Measurements from ENCODE around the gene VENTX. TPM values are rescaled to one million over a fixed set of nuclear protein-coding genes. Genes with fewer than 3 reads are reported as not detected.
A peak's percentile ranks its signal among the peaks of the same experiment; 100 is the strongest.
"Not testable (repeated sequence)": the region's sequence is repeated elsewhere in the genome, so short reads cannot be mapped to it uniquely, and the experiment has no call there.

VENTX gene
- total RNA-seq, 1 experiment from 2014 or later: not detected

- H2AFZ ChIP-seq (ENCODE audit: low read length): no peak overlapping the region
- BruUV-seq (replicated peaks): no TSS peak
- CTCF ChIA-PET: no interaction called here
- TF ChIP-seq EZH2 (IDR thresholded peaks at IDR 0.05; ENCODE audit: low read length, unreplicated experiment) (no peak), EZH2phosphoT487 (IDR thresholded peaks at IDR 0.05; ENCODE audit: borderline replicate concordance, low read length) (no peak), CTCF (conservative IDR thresholded peaks at IDR 0.05; ENCODE audit: low read depth, low read length) (no peak)
- no peaks in the 10 kb centered on the region for H3F3A ChIP-seq (ENCODE audit: low read length, unreplicated experiment)
- H4K20me1 ChIP-seq (ENCODE audit: low read length): no peaks in the 10 kb centered on the region
- DNase-seq (peak; percentile 15), ATAC-seq (peak; percentile 15; the same call in 1 of the 2 replicates)
- H3K4me3 ChIP-seq (ENCODE audit: low read length): no peak overlapping the region
- H3K4me1 ChIP-seq (ENCODE audit: insufficient read depth, low read length): peaks cover 45% of the 10 kb centered on the region
- intact Hi-C loops (cut with micrococcal nuclease): no loop called here
- H3K9me3 ChIP-seq (ENCODE audit: low read length): no peaks in the 10 kb centered on the region
- H3K27ac ChIP-seq (ENCODE audit: low read length): peak overlapping the region; percentile 39
- H3K9me2 ChIP-seq (replicated peaks; ENCODE audit: low read length): no peaks in the 10 kb centered on the region
- no peaks in the 10 kb centered on the region for H3K27me3 ChIP-seq (ENCODE audit: low read length)
- H3K9ac ChIP-seq (ENCODE audit: low read length): no peak overlapping the region
- no peaks in the 10 kb centered on the region for H3K79me2 ChIP-seq (ENCODE audit: low read length)
- no peak overlapping the region for H3K4me2 ChIP-seq (ENCODE audit: low read length)
- H3K36me3 ChIP-seq (ENCODE audit: low read depth, low read length): peaks cover 5% of the 10 kb centered on the region; the same call in 1 of the 2 replicates
- POLR2A ChIA-PET (ENCODE audit: unreplicated experiment): interaction anchor here (0.6 kb wide), 1 partner anchor 110 kb away, joined by 3 read pairs; no protein-coding TSS in a partner anchor
Observed at GRCh38 chr10:133264461-133264860, 26.8 kb downstream of the VENTX start.

GRCh38 chr10:133265052-133265451 lies 27.4 kb downstream of the VENTX start:
- ATAC-seq; H3K79me2 ChIP-seq (ENCODE audit: low read length); H3K9me3 ChIP-seq (ENCODE audit: low read length); H3F3A ChIP-seq (ENCODE audit: low read length, unreplicated experiment); DNase-seq; BruUV-seq (replicated peaks); CTCF ChIA-PET; H3K9me2 ChIP-seq (replicated peaks; ENCODE audit: low read length); H4K20me1 ChIP-seq (ENCODE audit: low read length); H3K4me3 ChIP-seq (ENCODE audit: low read length); intact Hi-C loops (cut with micrococcal nuclease); H3K36me3 ChIP-seq (ENCODE audit: low read depth, low read length); POLR2A ChIA-PET (ENCODE audit: unreplicated experiment); H3K9ac ChIP-seq (ENCODE audit: low read length); H2AFZ ChIP-seq (ENCODE audit: low read length); H3K27me3 ChIP-seq (ENCODE audit: low read length): not testable (repeated sequence)
- peaks cover 39% of the 10 kb centered on the region for H3K4me1 ChIP-seq (ENCODE audit: insufficient read depth, low read length)
- H3K4me2 ChIP-seq (ENCODE audit: low read length): peak overlapping the region; percentile 10; the same call in 1 of the 2 replicates
- H3K27ac ChIP-seq (ENCODE audit: low read length): peak overlapping the region; percentile 32

GRCh38 chr10:133266056-133266795 lies 28.6 kb downstream of the VENTX start:
- ATAC-seq: no peak
- no peak for DNase-seq
- H3K79me2 ChIP-seq (ENCODE audit: low read length): no peaks in the 10 kb centered on the region
- H3K27me3 ChIP-seq (ENCODE audit: low read length): no peaks in the 10 kb centered on the region
- ChIA-PET CTCF (no interaction called here), POLR2A (ENCODE audit: unreplicated experiment) (interaction anchor here (0.7 kb wide), 1 partner anchor 27 kb away, joined by 4 read pairs; no protein-coding TSS in a partner anchor)
- peaks cover 27% of the 10 kb centered on the region for H3K4me1 ChIP-seq (ENCODE audit: insufficient read depth, low read length)
- H3K9me3 ChIP-seq (ENCODE audit: low read length): no peaks in the 10 kb centered on the region
- intact Hi-C loops (cut with micrococcal nuclease): no loop called here
- H3K4me2 ChIP-seq (ENCODE audit: low read length): no peak overlapping the region
- BruUV-seq (replicated peaks): no TSS peak
- no peak overlapping the region for H3K27ac ChIP-seq (ENCODE audit: low read length)
- no peak overlapping the region for H3K4me3 ChIP-seq (ENCODE audit: low read length)
- no peaks in the 10 kb centered on the region for H3F3A ChIP-seq (ENCODE audit: low read length, unreplicated experiment)
- peaks cover 5% of the 10 kb centered on the region; the same call in 1 of the 2 replicates for H3K36me3 ChIP-seq (ENCODE audit: low read depth, low read length)
- no peak overlapping the region for H2AFZ ChIP-seq (ENCODE audit: low read length)
- no peak overlapping the region for H3K9ac ChIP-seq (ENCODE audit: low read length)
- no peak for TF ChIP-seq EZH2 (IDR thresholded peaks at IDR 0.05; ENCODE audit: low read length, unreplicated experiment)
- no peak for TF ChIP-seq CTCF (conservative IDR thresholded peaks at IDR 0.05; ENCODE audit: low read depth, low read length)
- no peak for TF ChIP-seq EZH2phosphoT487 (IDR thresholded peaks at IDR 0.05; ENCODE audit: borderline replicate concordance, low read length)
- H4K20me1 ChIP-seq (ENCODE audit: low read length): no peaks in the 10 kb centered on the region
- H3K9me2 ChIP-seq (replicated peaks; ENCODE audit: low read length): no peaks in the 10 kb centered on the region

All from PC-3 (cell line).